Activated T-helper 2 cell treated with anti-CD3 and anti-CD28 coated beads, Interferon-gamma antibody, Interleukin-2, Interleukin-4, amounts not matched to agents 10 μg/mL and 5 μg/mL and 100 μg/mL, durations not matched to agents 14 hours and 24 hours and 36 hours (primary cell): ENCODE results near the gene RIT1. TPM values are rescaled to one million over a fixed set of nuclear protein-coding genes. Genes with fewer than 3 reads are reported as not detected.

Experiments
- DNase-seq: peaks from one replicate; pipeline ENCODE4 v3.0.0; 2021; ENCODE audit warnings: low spot score
- H3K27ac Mint-ChIP-seq: one replicate; pipeline ENCODE4 v1.8.0; 2021; ENCODE audit warnings: mixed read lengths
- H3K27me3 Mint-ChIP-seq: one replicate; pipeline ENCODE4 v1.8.0; 2021; ENCODE audit warnings: low read depth, mixed read lengths
- H3K36me3 Mint-ChIP-seq: one replicate; pipeline ENCODE4 v1.8.0; 2021; ENCODE audit warnings: low read depth, mixed read lengths
- H3K4me1 Mint-ChIP-seq: one replicate; pipeline ENCODE4 v1.8.0; 2021; ENCODE audit warnings: low read depth, mixed read lengths
- H3K4me3 Mint-ChIP-seq: one replicate; pipeline ENCODE4 v1.8.0; 2021; ENCODE audit warnings: low read depth, mild to moderate bottlenecking, moderate library complexity, mixed read lengths
- H3K9me3 Mint-ChIP-seq: one replicate; pipeline ENCODE4 v1.8.0; 2021; ENCODE audit warnings: mixed read lengths
- intact Hi-C: fragments of 100-400 bp; cut with micrococcal nuclease; formaldehyde crosslinking; loops from one replicate; pipeline ENCODE4 v1.15.1; 2023
- total RNA-seq: library from RNA; stranded (reverse); gene quantifications from 2 replicates; pipeline ENCODE4 v1.2.3, GENCODE V29; 2022

The RIT1 gene
- total RNA-seq, 1 donor from 2014 or later: 20.0 TPM

GRCh38 chr1:155929057-155929456 is 17.9 kb upstream of the RIT1 start:
- intact Hi-C loops: no loop called here
- peaks cover 72% of the 10 kb centered on the region for H3K36me3 Mint-ChIP-seq
- H3K27ac Mint-ChIP-seq: no peak overlapping the region
- H3K4me1 Mint-ChIP-seq: peaks cover 28% of the 10 kb centered on the region
- no peaks in the 10 kb centered on the region for H3K9me3 Mint-ChIP-seq
- DNase-seq: no peak
- no peaks in the 10 kb centered on the region for H3K27me3 Mint-ChIP-seq
- H3K4me3 Mint-ChIP-seq: no peak overlapping the region

- Mint-ChIP-seq H3K4me1 (peaks cover 15% of the 10 kb centered on the region), H3K27ac (no peak overlapping the region), H3K4me3 (no peak overlapping the region), H3K36me3 (peaks cover 80% of the 10 kb centered on the region), H3K9me3 (no peaks in the 10 kb centered on the region), H3K27me3 (no peaks in the 10 kb centered on the region)
- intact Hi-C loops: no loop called here
- DNase-seq: no peak
Measured at GRCh38 chr1:155925506-155925905, 14.4 kb upstream of the RIT1 start.

GRCh38 chr1:155920717-155921116 is 9.6 kb upstream of the RIT1 start:
- H3K36me3 Mint-ChIP-seq: peaks cover 76% of the 10 kb centered on the region
- H3K27me3 Mint-ChIP-seq: no peaks in the 10 kb centered on the region
- H3K4me1 Mint-ChIP-seq: peaks cover 3% of the 10 kb centered on the region
- H3K27ac Mint-ChIP-seq: no peak overlapping the region
- intact Hi-C loops: no loop called here
- no peak for DNase-seq
- no peak overlapping the region for H3K4me3 Mint-ChIP-seq
- no peaks in the 10 kb centered on the region for H3K9me3 Mint-ChIP-seq

- Mint-ChIP-seq H3K9me3 (no peaks in the 10 kb centered on the region), H3K36me3 (peaks cover 76% of the 10 kb centered on the region), H3K4me1 (peaks cover 3% of the 10 kb centered on the region), H3K27ac (no peak overlapping the region), H3K27me3 (no peaks in the 10 kb centered on the region), H3K4me3 (no peak overlapping the region)
- DNase-seq: no peak
- intact Hi-C loops: no loop called here
Measured at GRCh38 chr1:155919801-155920200, 8.7 kb upstream of the RIT1 start.

- Mint-ChIP-seq H3K4me1 (peaks cover 3% of the 10 kb centered on the region), H3K4me3 (no peak overlapping the region), H3K36me3 (peaks cover 84% of the 10 kb centered on the region), H3K27ac (no peak overlapping the region), H3K27me3 (no peaks in the 10 kb centered on the region), H3K9me3 (no peaks in the 10 kb centered on the region)
- intact Hi-C loops: no loop called here
- no peak for DNase-seq
Measured at GRCh38 chr1:155918660-155919059, 7.5 kb upstream of the RIT1 start.

GRCh38 chr1:155913969-155914757 is 3.0 kb upstream of the RIT1 start:
- H3K9me3 Mint-ChIP-seq: no peaks in the 10 kb centered on the region
- H3K4me1 Mint-ChIP-seq: peaks cover 17% of the 10 kb centered on the region
- H3K4me3 Mint-ChIP-seq: no peak overlapping the region
- H3K36me3 Mint-ChIP-seq: peaks cover 81% of the 10 kb centered on the region
- no peak for DNase-seq
- intact Hi-C loops: no loop called here
- H3K27ac Mint-ChIP-seq: no peak overlapping the region
- no peaks in the 10 kb centered on the region for H3K27me3 Mint-ChIP-seq

- Mint-ChIP-seq H3K27me3 (no peaks in the 10 kb centered on the region), H3K4me3 (peak overlapping the region; percentile 92), H3K36me3 (peaks cover 79% of the 10 kb centered on the region), H3K9me3 (no peaks in the 10 kb centered on the region), H3K27ac (peak overlapping the region; percentile 94), H3K4me1 (peaks cover 17% of the 10 kb centered on the region)
- DNase-seq: no peak
- intact Hi-C loops: no loop called here
Measured at GRCh38 chr1:155912056-155912536, 947 bp upstream of the RIT1 start.

GRCh38 chr1:155910621-155911121 is 478 bp downstream of the RIT1 start:
- Mint-ChIP-seq H3K9me3 (no peaks in the 10 kb centered on the region), H3K27ac (peak overlapping the region; percentile 94), H3K36me3 (peaks cover 75% of the 10 kb centered on the region), H3K4me1 (peaks cover 17% of the 10 kb centered on the region), H3K27me3 (no peaks in the 10 kb centered on the region), H3K4me3 (peak overlapping the region; percentile 92)
- no peak for DNase-seq
- intact Hi-C loops: loop anchor here (1.0 to 2.0 kb wide), 2 partner anchors 51 to 66 kb away; partner anchors contain the start of gene SYT11

GRCh38 chr1:155909894-155910293 is 1.3 kb downstream of the RIT1 start:
- H3K27ac Mint-ChIP-seq: peak overlapping the region; percentile 94
- no peaks in the 10 kb centered on the region for H3K27me3 Mint-ChIP-seq
- H3K4me3 Mint-ChIP-seq: peak overlapping the region; percentile 92
- no peaks in the 10 kb centered on the region for H3K9me3 Mint-ChIP-seq
- intact Hi-C loops: loop anchor here (2.0 kb wide), 1 partner anchor 67 kb away; no protein-coding TSS in a partner anchor
- DNase-seq: no peak
- peaks cover 17% of the 10 kb centered on the region for H3K4me1 Mint-ChIP-seq
- H3K36me3 Mint-ChIP-seq: peaks cover 70% of the 10 kb centered on the region

GRCh38 chr1:155904261-155904660 is 6.9 kb downstream of the RIT1 start:
- Mint-ChIP-seq H3K27me3 (no peaks in the 10 kb centered on the region), H3K27ac (no peak overlapping the region), H3K4me1 (no peaks in the 10 kb centered on the region), H3K9me3 (no peaks in the 10 kb centered on the region), H3K36me3 (peaks cover 67% of the 10 kb centered on the region), H3K4me3 (no peak overlapping the region)
- no peak for DNase-seq
- intact Hi-C loops: no loop called here

- Mint-ChIP-seq H3K4me3 (no peak overlapping the region), H3K4me1 (peaks cover 2% of the 10 kb centered on the region), H3K27ac (no peak overlapping the region), H3K9me3 (no peaks in the 10 kb centered on the region), H3K27me3 (no peaks in the 10 kb centered on the region), H3K36me3 (peaks cover 57% of the 10 kb centered on the region)
- no peak for DNase-seq
- intact Hi-C loops: no loop called here
Measured at GRCh38 chr1:155900161-155900560, 11.0 kb downstream of the RIT1 start.

- intact Hi-C loops: no loop called here
- Mint-ChIP-seq H3K4me1 (peaks cover 2% of the 10 kb centered on the region), H3K9me3 (no peaks in the 10 kb centered on the region), H3K4me3 (no peak overlapping the region), H3K27ac (no peak overlapping the region), H3K27me3 (no peaks in the 10 kb centered on the region), H3K36me3 (peaks cover 55% of the 10 kb centered on the region)
- no peak for DNase-seq
Measured at GRCh38 chr1:155899683-155900082, 11.5 kb downstream of the RIT1 start.

- DNase-seq: no peak
- H3K9me3 Mint-ChIP-seq: no peaks in the 10 kb centered on the region
- H3K27ac Mint-ChIP-seq: no peak overlapping the region
- peaks cover 3% of the 10 kb centered on the region for H3K4me1 Mint-ChIP-seq
- intact Hi-C loops: no loop called here
- H3K27me3 Mint-ChIP-seq: no peaks in the 10 kb centered on the region
- H3K36me3 Mint-ChIP-seq: peaks cover 47% of the 10 kb centered on the region
- H3K4me3 Mint-ChIP-seq: no peak overlapping the region
Measured at GRCh38 chr1:155898888-155899287, 12.3 kb downstream of the RIT1 start.
